Large intestine (tissue), 3 donors: ENCODE measurements around the gene SH3RF2. TPM values are rescaled to one million over a fixed set of nuclear protein-coding genes. Genes with fewer than 3 reads are reported as not detected.

Source experiments
- DNase-seq, 2 donors: peaks; one replicate each; pipeline versions ENCODE4 v3.0.0 to v3.0.0-alpha.2; 2013
- H3K27ac ChIP-seq: one replicate; pipeline ENCODE4 v1.5.1; 2013; ENCODE audit warnings: low read length
- H3K27me3 ChIP-seq: 2 replicates; pipeline ENCODE4 v1.6.1; 2013; ENCODE audit warnings: low read length; ENCODE audit not compliant: control insufficient read depth, insufficient read depth
- H3K36me3 ChIP-seq: 2 replicates; pipeline ENCODE4 v1.6.1; 2013; ENCODE audit warnings: low read length; ENCODE audit not compliant: control insufficient read depth, insufficient read depth
- H3K4me1 ChIP-seq: one replicate; pipeline ENCODE4 v1.6.1; 2013; ENCODE audit warnings: low read length; ENCODE audit not compliant: control insufficient read depth, insufficient read depth
- H3K4me3 ChIP-seq: one replicate; pipeline ENCODE4 v1.5.1; 2013; ENCODE audit warnings: low read length
- H3K9me3 ChIP-seq: one replicate; pipeline ENCODE4 v1.6.1; 2013; ENCODE audit warnings: mild to moderate bottlenecking, low read depth, low read length, moderate library complexity; ENCODE audit not compliant: control insufficient read depth
- WGBS: methylation state at CpG from one replicate; pipeline ENCODE4 v1.1.5; 2013; ENCODE audit warnings: low lambda C conversion rate; ENCODE audit not compliant: insufficient coverage; 5-methylcytosine and 5-hydroxymethylcytosine counted together
- polyA plus RNA-seq: library from polyadenylated mRNA; unstranded; fragments of 120-200 nt; gene quantifications from one replicate; pipeline ENCODE4 v1.2.1, GENCODE V29; 2013

The SH3RF2 gene
- polyA plus RNA-seq, 1 donor = 31.9 TPM

GRCh38 chr5:146034605-146035004 lies 98.2 kb downstream of the SH3RF2 start:
- no peaks in the 10 kb centered on the region for H3K9me3 ChIP-seq
- peaks cover 7% of the 10 kb centered on the region for H3K4me1 ChIP-seq
- H3K27ac ChIP-seq = no peak overlapping the region
- H3K36me3 ChIP-seq = peaks cover 5% of the 10 kb centered on the region
- no peak for DNase-seq
- H3K4me3 ChIP-seq = no peak overlapping the region
- WGBS = no CpG with 5 or more reads among the region's 4 CpGs
- no peaks in the 10 kb centered on the region for H3K27me3 ChIP-seq

GRCh38 chr5:146039420-146039819 lies 103.0 kb downstream of the SH3RF2 start:
- no peaks in the 10 kb centered on the region for H3K36me3 ChIP-seq
- H3K27ac ChIP-seq = peak overlapping the region; percentile 74
- H3K4me3 ChIP-seq = no peak overlapping the region
- WGBS = 100% methylated on average over 2 of the region's 3 CpGs
- H3K4me1 ChIP-seq = peaks cover 41% of the 10 kb centered on the region
- DNase-seq = peak; percentile 76 to 86
- no peaks in the 10 kb centered on the region for H3K9me3 ChIP-seq
- no peaks in the 10 kb centered on the region for H3K27me3 ChIP-seq

- peak overlapping the region; percentile 74 for H3K27ac ChIP-seq
- DNase-seq = peak in 1 of 2 donors; percentile 36
- WGBS = no CpG with 5 or more reads among the region's 3 CpGs
These were observed 104.1 kb downstream of the SH3RF2 start for GRCh38 chr5:146040527-146040926.

GRCh38 chr5:146041180-146041789 lies 104.9 kb downstream of the SH3RF2 start:
- DNase-seq = no peak
- no CpG with 5 or more reads among the region's 10 CpGs for WGBS
- H3K4me3 ChIP-seq = no peak overlapping the region
- no peaks in the 10 kb centered on the region for H3K27me3 ChIP-seq
- no peaks in the 10 kb centered on the region for H3K9me3 ChIP-seq
- no peaks in the 10 kb centered on the region for H3K36me3 ChIP-seq
- peaks cover 41% of the 10 kb centered on the region for H3K4me1 ChIP-seq
- peak overlapping the region; percentile 74 for H3K27ac ChIP-seq

More at GRCh38 chr5:146040527-146040926, 104.1 kb downstream of the SH3RF2 start:
- Histone ChIP-seq H3K4me1 (peaks cover 41% of the 10 kb centered on the region), H3K4me3 (no peak overlapping the region), H3K9me3 (no peaks in the 10 kb centered on the region), H3K27me3 (no peaks in the 10 kb centered on the region), H3K36me3 (no peaks in the 10 kb centered on the region)

- H3K36me3 ChIP-seq = peaks cover 2% of the 10 kb centered on the region
- no peaks in the 10 kb centered on the region for H3K27me3 ChIP-seq
- H3K27ac ChIP-seq = peak overlapping the region; percentile 31
- whole genome bisulfite sequencing = 83% methylated on average over 1 of the region's 5 CpGs
- peaks cover 41% of the 10 kb centered on the region for H3K4me1 ChIP-seq
- no peaks in the 10 kb centered on the region for H3K9me3 ChIP-seq
- H3K4me3 ChIP-seq = no peak overlapping the region
- peak in 1 of 2 donors; percentile 37 for DNase-seq
These were observed 106.4 kb downstream of the SH3RF2 start for GRCh38 chr5:146042628-146043279.

- WGBS = 100% methylated on average over 1 of the region's 4 CpGs
- Histone ChIP-seq H3K36me3 (peaks cover 7% of the 10 kb centered on the region), H3K4me1 (peaks cover 38% of the 10 kb centered on the region), H3K27me3 (no peaks in the 10 kb centered on the region), H3K4me3 (no peak overlapping the region), H3K27ac (no peak overlapping the region), H3K9me3 (no peaks in the 10 kb centered on the region)
- DNase-seq = no peak
These were observed 107.3 kb downstream of the SH3RF2 start for GRCh38 chr5:146043722-146044121.

GRCh38 chr5:146047396-146047795 lies 111.0 kb downstream of the SH3RF2 start:
- no CpG with 5 or more reads among the region's 4 CpGs for WGBS
- Histone ChIP-seq H3K4me3 (no peak overlapping the region), H3K27ac (no peak overlapping the region), H3K9me3 (no peaks in the 10 kb centered on the region), H3K36me3 (peaks cover 29% of the 10 kb centered on the region), H3K4me1 (peaks cover 9% of the 10 kb centered on the region), H3K27me3 (no peaks in the 10 kb centered on the region)
- peak in 1 of 2 donors; percentile 28 for DNase-seq

GRCh38 chr5:146048994-146049703 lies 112.8 kb downstream of the SH3RF2 start:
- Histone ChIP-seq H3K4me1 (no peaks in the 10 kb centered on the region), H3K27me3 (no peaks in the 10 kb centered on the region), H3K27ac (no peak overlapping the region), H3K4me3 (no peak overlapping the region), H3K9me3 (no peaks in the 10 kb centered on the region), H3K36me3 (peaks cover 42% of the 10 kb centered on the region)
- 80% methylated on average over 1 of the region's 15 CpGs for WGBS
- DNase-seq = peak; percentile 65

- H3K27me3 ChIP-seq = no peaks in the 10 kb centered on the region
- H3K9me3 ChIP-seq = no peaks in the 10 kb centered on the region
- no peak for DNase-seq
- WGBS = 40% methylated on average over 1 of the region's 3 CpGs
- no peak overlapping the region for H3K4me3 ChIP-seq
- H3K4me1 ChIP-seq = no peaks in the 10 kb centered on the region
- H3K27ac ChIP-seq = no peak overlapping the region
- peaks cover 47% of the 10 kb centered on the region for H3K36me3 ChIP-seq
These were observed 113.3 kb downstream of the SH3RF2 start for GRCh38 chr5:146049704-146050026.

GRCh38 chr5:146050086-146050485 lies 113.7 kb downstream of the SH3RF2 start:
- H3K9me3 ChIP-seq = no peaks in the 10 kb centered on the region
- no peaks in the 10 kb centered on the region for H3K27me3 ChIP-seq
- WGBS = no CpG with 5 or more reads among the region's 5 CpGs
- DNase-seq = no peak
- H3K27ac ChIP-seq = no peak overlapping the region
- peaks cover 50% of the 10 kb centered on the region for H3K36me3 ChIP-seq
- H3K4me3 ChIP-seq = no peak overlapping the region
- no peaks in the 10 kb centered on the region for H3K4me1 ChIP-seq
